HepG2 (cell line): ENCODE measurements around the gene GDF15. TPM values are rescaled to one million over a fixed set of nuclear protein-coding genes. Genes with fewer than 3 reads are reported as not detected.
A peak's percentile ranks its signal among the peaks of the same experiment; 100 is the strongest.

ENCODE experiments used
- HOXA3 ChIP-seq: sonication (generic); formaldehyde crosslinking; IDR thresholded peaks from 2 replicates; pipeline ENCODE4 v1.5.0; 2020; ENCODE audit warnings: missing genetic modification reagents
- KLF16 ChIP-seq, 2 experiments: sonication (generic) in 1 of 2; formaldehyde crosslinking in 1 of 2; IDR thresholded peaks; 2 replicates each; pipeline versions ENCODE4 v1.6.1 to v1.8.0; 2016 to 2023; ENCODE audit warnings: missing genetic modification reagents in 2 of 2, missing compliant biosample characterization in 1 of 2
- SNRNP70 ChIP-seq: fragments of 200-400 bp; formaldehyde crosslinking; IDR thresholded peaks from 2 replicates; pipeline ENCODE4 v1.6.1; 2017; ENCODE audit warnings: mild to moderate bottlenecking, low read depth, low read length, moderate library complexity
- SRY ChIP-seq: sonication (generic); formaldehyde crosslinking; IDR thresholded peaks from 2 replicates; pipeline ENCODE4 v1.8.0; 2022; ENCODE audit warnings: mild to moderate bottlenecking, missing genetic modification reagents
- TEAD2 ChIP-seq: sonication (generic); formaldehyde crosslinking; IDR thresholded peaks from 2 replicates; pipeline ENCODE4 v1.9.0; 2021; ENCODE audit warnings: missing genetic modification reagents
- ZNF121 ChIP-seq: sonication (generic); formaldehyde crosslinking; IDR thresholded peaks from 2 replicates; pipeline ENCODE4 v1.5.0; 2020; ENCODE audit warnings: mild to moderate bottlenecking, missing genetic modification reagents
- ZNF703 ChIP-seq: sonication (generic); formaldehyde crosslinking; IDR thresholded peaks from 2 replicates; pipeline ENCODE4 v1.5.1; 2020; ENCODE audit warnings: missing genetic modification reagents, mild to moderate bottlenecking, moderate library complexity, borderline replicate concordance
- polyA plus RNA-seq, 8 experiments: library from polyadenylated mRNA; depleted of rRNA in 3 of 8; stranded (reverse) in 7 of 8; unstranded in 1 of 8; fragments of >200 nt; fragmentation: Illumina TruSeq in 4 of 8; extraction: Trizol in 4 of 8; gene quantifications; 2 replicates each; pipeline versions ENCODE4 v1.2.1 to v1.2.3, GENCODE V29; 2011 to 2016; ENCODE audit warnings: low read depth in 4 of 8, missing spikeins in 1 of 8, mixed read lengths in 1 of 8; ENCODE audit not compliant: insufficient read depth in 1 of 8
- total RNA-seq, 5 experiments: library from RNA; depleted of rRNA; stranded (reverse); fragments of >200 nt; fragmentation: Illumina TruSeq; extraction: Trizol; gene quantifications; 2 replicates each; pipeline ENCODE4 v1.2.3, GENCODE V29; 2016; ENCODE audit warnings: low read depth in 1 of 5
- TF ChIP-seq, protein P1 (sequence below): sonication (generic); formaldehyde crosslinking; IDR thresholded peaks from 2 replicates; pipeline ENCODE4 v1.8.1; 2022; ENCODE audit warnings: low read depth, mild to moderate bottlenecking, missing genetic modification reagents
- TF ChIP-seq, protein P2 (sequence below): sonication (generic); formaldehyde crosslinking; IDR thresholded peaks from 2 replicates; pipeline ENCODE4; 2020; ENCODE audit warnings: missing genetic modification reagents, mild to moderate bottlenecking, borderline replicate concordance
- TF ChIP-seq, protein P3 (sequence below): sonication (generic); formaldehyde crosslinking; IDR thresholded peaks from 2 replicates; pipeline ENCODE4 v1.9.0; 2021; ENCODE audit warnings: missing genetic modification reagents, borderline replicate concordance
- TF ChIP-seq, protein P4 (sequence below): sonication (generic); formaldehyde crosslinking; IDR thresholded peaks from 2 replicates; pipeline ENCODE4 v1.5.0; 2020; ENCODE audit warnings: mild to moderate bottlenecking, missing genetic modification reagents, borderline replicate concordance

Gene GDF15
- total and polyA plus RNA-seq, 2 of the 13 experiments (the other 11 are each of a cell fraction or from before 2014, with no cell fraction given) = 146 to 422 TPM

DNA sequence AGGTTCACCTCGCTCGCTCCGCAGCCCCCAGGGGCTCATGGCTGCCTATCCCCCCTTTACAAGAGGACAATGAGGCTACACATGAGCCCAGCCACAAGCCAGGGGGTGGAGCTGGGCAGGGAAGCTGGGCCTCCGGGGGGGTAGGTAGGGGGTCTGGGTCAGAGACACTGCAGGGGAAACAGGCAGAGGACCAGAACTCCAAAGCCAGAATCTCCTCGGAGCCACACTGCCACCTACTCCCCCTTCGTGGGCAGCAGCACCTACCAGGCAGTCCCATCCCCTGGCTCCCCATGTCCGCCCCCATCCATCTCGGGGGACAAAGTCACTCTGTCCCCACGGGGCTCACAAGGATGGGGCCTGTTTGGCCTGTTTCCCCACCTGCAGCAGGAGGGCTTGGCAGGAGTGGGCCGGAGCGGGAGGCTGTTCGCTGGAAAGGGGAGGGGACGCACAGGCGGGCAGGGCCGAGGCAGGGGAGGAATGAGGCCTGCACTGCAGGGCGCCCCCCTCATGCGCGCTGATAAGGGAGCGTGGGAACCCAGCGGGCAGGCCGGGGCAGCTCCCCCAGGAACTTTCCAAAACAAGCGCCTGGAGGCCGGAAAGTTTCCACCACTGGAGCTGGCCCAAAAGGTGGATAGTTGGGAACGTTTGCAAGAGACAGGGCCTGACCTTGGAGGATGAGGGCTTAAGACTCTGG is 52.5 kb downstream of the GDF15 start (continued):
- TF ChIP-seq, protein P1, sequence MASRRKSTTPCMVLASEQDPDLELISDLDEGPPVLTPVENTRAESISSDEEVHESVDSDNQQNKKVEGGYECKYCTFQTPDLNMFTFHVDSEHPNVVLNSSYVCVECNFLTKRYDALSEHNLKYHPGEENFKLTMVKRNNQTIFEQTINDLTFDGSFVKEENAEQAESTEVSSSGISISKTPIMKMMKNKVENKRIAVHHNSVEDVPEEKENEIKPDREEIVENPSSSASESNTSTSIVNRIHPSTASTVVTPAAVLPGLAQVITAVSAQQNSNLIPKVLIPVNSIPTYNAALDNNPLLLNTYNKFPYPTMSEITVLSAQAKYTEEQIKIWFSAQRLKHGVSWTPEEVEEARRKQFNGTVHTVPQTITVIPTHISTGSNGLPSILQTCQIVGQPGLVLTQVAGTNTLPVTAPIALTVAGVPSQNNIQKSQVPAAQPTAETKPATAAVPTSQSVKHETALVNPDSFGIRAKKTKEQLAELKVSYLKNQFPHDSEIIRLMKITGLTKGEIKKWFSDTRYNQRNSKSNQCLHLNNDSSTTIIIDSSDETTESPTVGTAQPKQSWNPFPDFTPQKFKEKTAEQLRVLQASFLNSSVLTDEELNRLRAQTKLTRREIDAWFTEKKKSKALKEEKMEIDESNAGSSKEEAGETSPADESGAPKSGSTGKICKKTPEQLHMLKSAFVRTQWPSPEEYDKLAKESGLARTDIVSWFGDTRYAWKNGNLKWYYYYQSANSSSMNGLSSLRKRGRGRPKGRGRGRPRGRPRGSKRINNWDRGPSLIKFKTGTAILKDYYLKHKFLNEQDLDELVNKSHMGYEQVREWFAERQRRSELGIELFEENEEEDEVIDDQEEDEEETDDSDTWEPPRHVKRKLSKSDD (CRISPR knock-in tag) = no peak
- TF ChIP-seq KLF16 (CRISPR knock-in tag; IDR thresholded peaks at IDR 0.05) = no peak
- no peak for TF ChIP-seq SNRNP70
- no peak for TF ChIP-seq ZNF703 (CRISPR knock-in tag)
- TF ChIP-seq, protein P2, sequence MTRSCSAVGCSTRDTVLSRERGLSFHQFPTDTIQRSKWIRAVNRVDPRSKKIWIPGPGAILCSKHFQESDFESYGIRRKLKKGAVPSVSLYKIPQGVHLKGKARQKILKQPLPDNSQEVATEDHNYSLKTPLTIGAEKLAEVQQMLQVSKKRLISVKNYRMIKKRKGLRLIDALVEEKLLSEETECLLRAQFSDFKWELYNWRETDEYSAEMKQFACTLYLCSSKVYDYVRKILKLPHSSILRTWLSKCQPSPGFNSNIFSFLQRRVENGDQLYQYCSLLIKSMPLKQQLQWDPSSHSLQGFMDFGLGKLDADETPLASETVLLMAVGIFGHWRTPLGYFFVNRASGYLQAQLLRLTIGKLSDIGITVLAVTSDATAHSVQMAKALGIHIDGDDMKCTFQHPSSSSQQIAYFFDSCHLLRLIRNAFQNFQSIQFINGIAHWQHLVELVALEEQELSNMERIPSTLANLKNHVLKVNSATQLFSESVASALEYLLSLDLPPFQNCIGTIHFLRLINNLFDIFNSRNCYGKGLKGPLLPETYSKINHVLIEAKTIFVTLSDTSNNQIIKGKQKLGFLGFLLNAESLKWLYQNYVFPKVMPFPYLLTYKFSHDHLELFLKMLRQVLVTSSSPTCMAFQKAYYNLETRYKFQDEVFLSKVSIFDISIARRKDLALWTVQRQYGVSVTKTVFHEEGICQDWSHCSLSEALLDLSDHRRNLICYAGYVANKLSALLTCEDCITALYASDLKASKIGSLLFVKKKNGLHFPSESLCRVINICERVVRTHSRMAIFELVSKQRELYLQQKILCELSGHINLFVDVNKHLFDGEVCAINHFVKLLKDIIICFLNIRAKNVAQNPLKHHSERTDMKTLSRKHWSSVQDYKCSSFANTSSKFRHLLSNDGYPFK (CRISPR knock-in tag) = peak; percentile 46; the same call in 1 of the 2 replicates
- TF ChIP-seq TEAD2 (CRISPR knock-in tag) = no peak
- no peak for TF ChIP-seq SRY (CRISPR knock-in tag)
- no peak for TF ChIP-seq HOXA3 (CRISPR knock-in tag)
- TF ChIP-seq, protein P3, sequence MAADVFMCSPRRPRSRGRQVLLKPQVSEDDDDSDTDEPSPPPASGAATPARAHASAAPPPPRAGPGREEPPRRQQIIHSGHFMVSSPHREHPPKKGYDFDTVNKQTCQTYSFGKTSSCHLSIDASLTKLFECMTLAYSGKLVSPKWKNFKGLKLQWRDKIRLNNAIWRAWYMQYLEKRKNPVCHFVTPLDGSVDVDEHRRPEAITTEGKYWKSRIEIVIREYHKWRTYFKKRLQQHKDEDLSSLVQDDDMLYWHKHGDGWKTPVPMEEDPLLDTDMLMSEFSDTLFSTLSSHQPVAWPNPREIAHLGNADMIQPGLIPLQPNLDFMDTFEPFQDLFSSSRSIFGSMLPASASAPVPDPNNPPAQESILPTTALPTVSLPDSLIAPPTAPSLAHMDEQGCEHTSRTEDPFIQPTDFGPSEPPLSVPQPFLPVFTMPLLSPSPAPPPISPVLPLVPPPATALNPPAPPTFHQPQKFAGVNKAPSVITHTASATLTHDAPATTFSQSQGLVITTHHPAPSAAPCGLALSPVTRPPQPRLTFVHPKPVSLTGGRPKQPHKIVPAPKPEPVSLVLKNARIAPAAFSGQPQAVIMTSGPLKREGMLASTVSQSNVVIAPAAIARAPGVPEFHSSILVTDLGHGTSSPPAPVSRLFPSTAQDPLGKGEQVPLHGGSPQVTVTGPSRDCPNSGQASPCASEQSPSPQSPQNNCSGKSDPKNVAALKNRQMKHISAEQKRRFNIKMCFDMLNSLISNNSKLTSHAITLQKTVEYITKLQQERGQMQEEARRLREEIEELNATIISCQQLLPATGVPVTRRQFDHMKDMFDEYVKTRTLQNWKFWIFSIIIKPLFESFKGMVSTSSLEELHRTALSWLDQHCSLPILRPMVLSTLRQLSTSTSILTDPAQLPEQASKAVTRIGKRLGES = no peak
- TF ChIP-seq, protein P4, sequence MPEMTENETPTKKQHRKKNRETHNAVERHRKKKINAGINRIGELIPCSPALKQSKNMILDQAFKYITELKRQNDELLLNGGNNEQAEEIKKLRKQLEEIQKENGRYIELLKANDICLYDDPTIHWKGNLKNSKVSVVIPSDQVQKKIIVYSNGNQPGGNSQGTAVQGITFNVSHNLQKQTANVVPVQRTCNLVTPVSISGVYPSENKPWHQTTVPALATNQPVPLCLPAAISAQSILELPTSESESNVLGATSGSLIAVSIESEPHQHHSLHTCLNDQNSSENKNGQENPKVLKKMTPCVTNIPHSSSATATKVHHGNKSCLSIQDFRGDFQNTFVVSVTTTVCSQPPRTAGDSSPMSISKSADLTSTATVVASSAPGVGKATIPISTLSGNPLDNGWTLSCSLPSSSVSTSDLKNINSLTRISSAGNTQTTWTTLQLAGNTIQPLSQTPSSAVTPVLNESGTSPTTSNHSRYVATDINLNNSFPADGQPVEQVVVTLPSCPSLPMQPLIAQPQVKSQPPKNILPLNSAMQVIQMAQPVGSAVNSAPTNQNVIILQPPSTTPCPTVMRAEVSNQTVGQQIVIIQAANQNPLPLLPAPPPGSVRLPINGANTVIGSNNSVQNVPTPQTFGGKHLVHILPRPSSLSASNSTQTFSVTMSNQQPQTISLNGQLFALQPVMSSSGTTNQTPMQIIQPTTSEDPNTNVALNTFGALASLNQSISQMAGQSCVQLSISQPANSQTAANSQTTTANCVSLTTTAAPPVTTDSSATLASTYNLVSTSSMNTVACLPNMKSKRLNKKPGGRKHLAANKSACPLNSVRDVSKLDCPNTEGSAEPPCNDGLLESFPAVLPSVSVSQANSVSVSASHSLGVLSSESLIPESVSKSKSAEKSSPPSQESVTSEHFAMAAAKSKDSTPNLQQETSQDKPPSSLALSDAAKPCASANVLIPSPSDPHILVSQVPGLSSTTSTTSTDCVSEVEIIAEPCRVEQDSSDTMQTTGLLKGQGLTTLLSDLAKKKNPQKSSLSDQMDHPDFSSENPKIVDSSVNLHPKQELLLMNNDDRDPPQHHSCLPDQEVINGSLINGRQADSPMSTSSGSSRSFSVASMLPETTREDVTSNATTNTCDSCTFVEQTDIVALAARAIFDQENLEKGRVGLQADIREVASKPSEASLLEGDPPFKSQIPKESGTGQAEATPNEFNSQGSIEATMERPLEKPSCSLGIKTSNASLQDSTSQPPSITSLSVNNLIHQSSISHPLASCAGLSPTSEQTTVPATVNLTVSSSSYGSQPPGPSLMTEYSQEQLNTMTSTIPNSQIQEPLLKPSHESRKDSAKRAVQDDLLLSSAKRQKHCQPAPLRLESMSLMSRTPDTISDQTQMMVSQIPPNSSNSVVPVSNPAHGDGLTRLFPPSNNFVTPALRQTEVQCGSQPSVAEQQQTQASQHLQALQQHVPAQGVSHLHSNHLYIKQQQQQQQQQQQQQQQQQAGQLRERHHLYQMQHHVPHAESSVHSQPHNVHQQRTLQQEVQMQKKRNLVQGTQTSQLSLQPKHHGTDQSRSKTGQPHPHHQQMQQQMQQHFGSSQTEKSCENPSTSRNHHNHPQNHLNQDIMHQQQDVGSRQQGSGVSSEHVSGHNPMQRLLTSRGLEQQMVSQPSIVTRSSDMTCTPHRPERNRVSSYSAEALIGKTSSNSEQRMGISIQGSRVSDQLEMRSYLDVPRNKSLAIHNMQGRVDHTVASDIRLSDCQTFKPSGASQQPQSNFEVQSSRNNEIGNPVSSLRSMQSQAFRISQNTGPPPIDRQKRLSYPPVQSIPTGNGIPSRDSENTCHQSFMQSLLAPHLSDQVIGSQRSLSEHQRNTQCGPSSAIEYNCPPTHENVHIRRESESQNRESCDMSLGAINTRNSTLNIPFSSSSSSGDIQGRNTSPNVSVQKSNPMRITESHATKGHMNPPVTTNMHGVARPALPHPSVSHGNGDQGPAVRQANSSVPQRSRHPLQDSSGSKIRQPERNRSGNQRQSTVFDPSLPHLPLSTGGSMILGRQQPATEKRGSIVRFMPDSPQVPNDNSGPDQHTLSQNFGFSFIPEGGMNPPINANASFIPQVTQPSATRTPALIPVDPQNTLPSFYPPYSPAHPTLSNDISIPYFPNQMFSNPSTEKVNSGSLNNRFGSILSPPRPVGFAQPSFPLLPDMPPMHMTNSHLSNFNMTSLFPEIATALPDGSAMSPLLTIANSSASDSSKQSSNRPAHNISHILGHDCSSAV (CRISPR knock-in tag) = no peak
- TF ChIP-seq ZNF121 = no peak
